Colonic mucosa (tissue), 4 donors: ENCODE measurements around the gene PTPRT. TPM values are rescaled to one million over a fixed set of nuclear protein-coding genes. Genes with fewer than 3 reads are reported as not detected.

Experiments
- DNase-seq: peaks from one replicate; pipeline ENCODE4 v3.0.0-alpha.2; 2020
- H3K27ac ChIP-seq: fragments of 200-600 bp; one replicate; pipeline ENCODE4 v1.8.0; 2021
- H3K27me3 ChIP-seq: fragments of 200-600 bp; one replicate; pipeline ENCODE4 v1.8.0; 2021
- H3K36me3 ChIP-seq: fragments of 200-600 bp; one replicate; pipeline ENCODE4 v1.8.0; 2021
- H3K4me1 ChIP-seq: fragments of 200-600 bp; one replicate; pipeline ENCODE4 v1.8.0; 2021; ENCODE audit warnings: mild to moderate bottlenecking
- H3K4me3 ChIP-seq: fragments of 200-600 bp; one replicate; pipeline ENCODE4 v1.8.0; 2021
- H3K9ac ChIP-seq, 2 donors: one replicate each; pipeline ENCODE4 v1.7.0; 2013; ENCODE audit warnings: control low read depth in 2 of 2, low read depth in 2 of 2, low read length in 2 of 2
- H3K9me3 ChIP-seq: fragments of 200-600 bp; one replicate; pipeline ENCODE4 v1.8.0; 2021
- CTCF ChIP-seq: fragments of 200-600 bp; IDR thresholded peaks from one replicate; pipeline ENCODE4 v1.8.0; 2022; ENCODE audit warnings: antibody characterized with exemption, mild to moderate bottlenecking
- intact Hi-C: fragments of 100-400 bp; cut with DNase I; formaldehyde crosslinking; loops from one replicate; pipeline ENCODE4 v1.14.1; 2022
- total RNA-seq, 2 donors: library from RNA; stranded (reverse); fragmentation: NEBNext Ultra II Directional in 1 of 2; extraction: Animal tissue kit (Norgen Biotek cat#: 25700) in 1 of 2; gene quantifications; one replicate each; pipeline ENCODE4 v1.2.1, GENCODE V29; 2021
- donor health status: healthy.
- donor health status: DM: no; HTN: no; CAD: no.
- donor health status: DM: no; HTN: no; CAD: no.

The PTPRT gene
- total RNA-seq, 2 donors from 2014 or later = 0.11 to 0.12 TPM

GRCh38 chr20:43043887-43044286 lies 145.8 kb downstream of the PTPRT start:
- Histone ChIP-seq H3K4me3 (no peak overlapping the region), H3K27ac (no peak overlapping the region), H3K4me1 (no peaks in the 10 kb centered on the region), H3K9me3 (no peaks in the 10 kb centered on the region), H3K9ac (no peak overlapping the region), H3K27me3 (no peaks in the 10 kb centered on the region), H3K36me3 (no peaks in the 10 kb centered on the region)
- DNase-seq = no peak
- no peak for TF ChIP-seq CTCF
- intact Hi-C loops = no loop called here

GRCh38 chr20:43040427-43040826 lies 149.3 kb downstream of the PTPRT start:
- Histone ChIP-seq H3K27ac (no peak overlapping the region), H3K27me3 (no peaks in the 10 kb centered on the region), H3K9ac (no peak overlapping the region), H3K4me3 (no peak overlapping the region), H3K36me3 (no peaks in the 10 kb centered on the region), H3K4me1 (no peaks in the 10 kb centered on the region), H3K9me3 (no peaks in the 10 kb centered on the region)
- DNase-seq = no peak
- no peak for TF ChIP-seq CTCF
- intact Hi-C loops = no loop called here

- no peaks in the 10 kb centered on the region for H3K4me1 ChIP-seq
- no peak for DNase-seq
- H3K27ac ChIP-seq = no peak overlapping the region
- no peaks in the 10 kb centered on the region for H3K27me3 ChIP-seq
- TF ChIP-seq CTCF = no peak
- H3K9me3 ChIP-seq = no peaks in the 10 kb centered on the region
- H3K9ac ChIP-seq = no peak overlapping the region
- H3K4me3 ChIP-seq = no peak overlapping the region
- intact Hi-C loops = no loop called here
- H3K36me3 ChIP-seq = no peaks in the 10 kb centered on the region
Observed at GRCh38 chr20:43037605-43038309, 151.9 kb downstream of the PTPRT start.

GRCh38 chr20:43034981-43035724 lies 154.6 kb downstream of the PTPRT start:
- H3K36me3 ChIP-seq = no peaks in the 10 kb centered on the region
- H3K4me1 ChIP-seq = no peaks in the 10 kb centered on the region
- no peak overlapping the region for H3K27ac ChIP-seq
- DNase-seq = no peak
- no peaks in the 10 kb centered on the region for H3K9me3 ChIP-seq
- no peak overlapping the region for H3K4me3 ChIP-seq
- H3K27me3 ChIP-seq = no peaks in the 10 kb centered on the region
- no peak overlapping the region for H3K9ac ChIP-seq
- no peak for TF ChIP-seq CTCF
- intact Hi-C loops = no loop called here

- no peak overlapping the region for H3K4me3 ChIP-seq
- no peaks in the 10 kb centered on the region for H3K27me3 ChIP-seq
- DNase-seq = no peak
- TF ChIP-seq CTCF = no peak
- no peak overlapping the region for H3K9ac ChIP-seq
- intact Hi-C loops = no loop called here
- no peaks in the 10 kb centered on the region for H3K9me3 ChIP-seq
- no peaks in the 10 kb centered on the region for H3K36me3 ChIP-seq
- no peaks in the 10 kb centered on the region for H3K4me1 ChIP-seq
- no peak overlapping the region for H3K27ac ChIP-seq
Observed at GRCh38 chr20:43032459-43032858, 157.2 kb downstream of the PTPRT start.
